NCI-H146 treated with DMSO at 0.1 percent for 48 hours (cell line): ENCODE data around the gene BLNK.

ENCODE experiments used
- DNase-seq: peaks from one replicate; lab custom pipeline; 2025; ENCODE audit not compliant: unreplicated experiment; lab: John Stamatoyannopoulos, UW

The BLNK gene

DNA sequence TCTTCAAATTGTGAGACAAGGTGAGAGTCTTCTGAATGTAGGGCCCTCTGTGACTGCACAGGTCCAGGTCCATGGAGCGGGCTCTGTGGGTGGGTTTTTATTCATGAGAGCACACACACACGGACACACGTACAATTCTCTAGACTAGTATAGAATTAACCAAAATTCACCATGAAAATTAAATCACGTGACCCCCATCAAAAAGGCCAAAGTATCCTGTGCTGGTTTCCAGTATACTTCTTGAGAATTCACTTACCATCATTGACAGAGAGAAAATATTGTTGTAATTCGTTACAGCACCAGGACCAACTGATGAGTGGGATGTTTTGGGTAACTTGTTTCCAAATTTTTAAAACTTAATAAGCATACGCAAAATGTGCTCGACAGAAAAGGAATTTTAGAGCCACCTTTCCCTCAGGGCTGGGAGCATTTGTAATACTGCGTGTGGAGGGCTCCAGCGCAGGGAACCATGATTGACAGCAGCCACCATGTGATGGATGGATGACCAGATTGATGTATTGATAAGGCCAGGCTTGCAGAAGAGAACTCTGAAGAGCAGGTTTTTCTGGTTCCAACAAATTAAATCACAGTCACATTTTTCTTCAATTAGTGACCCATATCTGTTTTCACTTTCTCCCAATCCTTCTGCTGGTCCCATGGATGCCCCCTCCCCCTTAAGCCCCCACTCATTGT, 18.0 kb upstream of the BLNK start:
- DNase-seq = no peak

DNA sequence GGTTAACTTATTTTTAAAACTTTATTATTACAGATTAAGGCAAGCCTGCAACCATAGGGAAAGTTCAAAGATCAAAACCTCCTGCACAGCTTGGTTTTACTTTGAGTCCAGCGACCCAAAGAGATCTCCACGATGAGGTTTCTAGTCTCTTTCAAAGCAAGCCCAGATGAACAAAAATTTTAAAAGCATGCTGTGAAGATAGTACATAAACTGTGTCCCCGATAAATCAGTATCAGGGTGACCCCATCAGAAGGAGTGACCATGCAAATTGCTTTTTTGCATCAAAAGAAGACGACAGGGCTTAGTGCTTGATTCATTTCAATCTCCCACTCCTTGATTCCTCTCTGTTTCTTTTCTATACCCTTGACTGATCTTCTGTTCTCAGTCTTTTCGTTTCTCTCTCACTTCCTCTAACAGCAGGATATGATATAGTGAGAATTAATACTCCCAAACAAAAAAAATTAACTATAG, 16.8 kb upstream of the BLNK start:
- DNase-seq = no peak

DNA sequence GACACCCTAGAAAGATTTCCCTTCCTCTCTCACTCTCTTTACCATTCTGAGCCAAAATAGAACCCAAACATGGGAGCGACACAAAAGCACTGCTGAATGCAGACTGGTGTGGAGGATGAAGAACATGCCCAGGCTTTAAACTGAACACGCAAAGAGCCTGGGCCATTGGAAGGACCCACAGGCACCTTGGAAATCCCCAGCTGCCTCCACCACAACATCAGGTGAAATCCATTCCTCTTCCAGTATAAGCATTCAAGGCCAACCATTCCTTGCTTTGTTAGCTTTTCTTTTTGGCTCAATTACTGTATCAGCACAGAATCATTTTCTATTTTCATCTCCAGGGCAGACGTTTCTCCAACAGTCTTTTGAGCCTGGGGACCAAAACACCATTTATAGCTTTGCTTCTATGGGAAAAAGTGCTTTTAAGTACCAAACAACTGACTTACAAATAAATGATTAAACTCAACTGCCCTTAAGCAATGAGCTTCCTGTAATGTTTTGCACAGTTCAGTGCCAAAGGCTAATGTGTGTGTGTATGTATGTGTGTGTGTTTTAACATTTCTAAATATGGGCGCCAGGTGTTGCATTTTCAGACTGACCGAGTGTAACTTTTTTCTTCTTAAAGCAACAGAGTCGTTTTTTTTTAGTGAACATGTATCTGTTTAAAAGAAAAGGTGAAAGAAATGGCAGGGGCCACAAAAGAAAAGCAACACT, 16.2 kb upstream of the BLNK start:
- DNase-seq = peak; percentile 3

DNA sequence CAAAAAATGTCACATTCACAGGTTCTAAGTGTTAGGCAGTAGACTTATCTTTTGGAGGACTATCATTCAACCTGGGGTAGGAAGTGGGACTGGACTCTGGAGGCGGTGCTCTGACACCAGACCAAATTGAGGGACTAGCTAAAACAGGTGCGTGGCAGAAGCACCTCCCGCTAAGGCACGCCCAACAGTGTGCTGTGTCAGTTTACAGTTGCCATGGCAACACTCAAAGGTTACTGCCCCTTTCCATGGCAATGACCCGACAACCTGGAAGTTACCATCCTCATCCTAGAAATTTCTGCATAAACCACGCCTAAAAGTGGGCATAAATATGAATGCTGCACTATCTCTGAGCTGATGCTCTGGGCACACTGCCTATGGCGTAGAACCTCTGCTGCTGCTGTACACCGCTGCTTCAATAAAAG, 14.0 kb upstream of the BLNK start:
- no peak for DNase-seq

DNA sequence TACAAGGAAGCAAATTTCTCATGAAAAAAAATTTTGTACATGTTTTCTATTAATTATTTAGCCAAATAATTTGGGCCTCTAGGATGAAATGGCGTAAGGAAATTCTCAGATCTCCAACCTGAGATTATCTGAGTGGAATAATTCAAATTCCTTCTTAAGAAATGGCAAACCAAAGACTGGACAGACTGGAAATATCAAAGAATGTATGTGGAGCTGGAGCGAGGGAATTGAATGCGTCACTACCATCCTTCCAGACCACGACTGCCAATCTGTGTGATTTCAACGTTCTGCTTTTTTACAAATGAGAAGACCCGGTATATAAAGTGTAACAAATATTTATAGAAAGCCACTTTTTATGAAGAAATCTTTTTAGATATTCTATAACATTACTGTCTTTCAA, 12.4 kb upstream of the BLNK start:
- no peak for DNase-seq

DNA sequence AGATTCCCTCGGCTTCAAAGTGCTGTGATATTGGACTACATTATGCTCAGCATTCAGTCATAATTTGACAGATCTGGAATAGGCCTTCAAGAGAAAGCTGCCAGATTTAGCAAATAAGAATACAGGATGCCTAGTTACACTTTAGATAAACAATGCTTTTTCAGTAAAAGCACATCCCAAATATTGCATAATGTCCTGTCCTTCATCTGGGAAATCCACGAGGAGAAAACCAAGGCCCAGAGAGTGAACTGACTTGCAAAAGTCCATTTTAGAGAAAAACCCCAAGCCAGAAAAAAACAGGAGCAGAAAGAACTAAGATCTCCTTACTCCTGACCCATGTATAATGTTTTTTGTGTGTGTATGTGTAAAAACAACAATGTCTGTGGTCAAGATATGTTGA, 12.0 kb upstream of the BLNK start:
- DNase-seq = no peak

DNA sequence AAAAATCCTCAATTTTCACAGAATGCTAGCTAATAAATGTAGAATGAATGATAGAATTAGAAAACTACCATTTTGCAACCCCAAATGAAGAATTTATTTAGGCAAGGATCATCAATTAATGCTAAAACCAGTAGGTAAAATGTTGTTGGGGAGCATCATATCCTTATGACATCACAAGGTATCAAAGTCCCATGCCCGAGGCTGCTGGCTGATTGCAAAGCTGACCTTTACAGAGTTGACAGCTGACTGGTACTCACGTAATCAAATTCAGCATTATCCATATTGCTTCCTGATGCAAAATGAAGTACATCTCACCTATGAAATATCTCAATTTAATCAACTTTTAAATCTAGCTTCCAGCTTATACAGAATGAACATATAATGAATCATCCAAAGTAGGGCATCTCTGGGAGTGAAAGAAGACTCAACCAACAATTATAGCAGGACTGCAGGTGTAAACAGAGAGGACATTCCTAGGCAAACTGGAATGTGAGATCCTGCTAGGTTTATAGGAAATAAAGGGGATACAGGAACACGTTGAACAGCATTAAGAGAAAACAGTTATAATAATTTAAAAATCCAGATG, 10.2 kb upstream of the BLNK start:
- no peak for DNase-seq

DNA sequence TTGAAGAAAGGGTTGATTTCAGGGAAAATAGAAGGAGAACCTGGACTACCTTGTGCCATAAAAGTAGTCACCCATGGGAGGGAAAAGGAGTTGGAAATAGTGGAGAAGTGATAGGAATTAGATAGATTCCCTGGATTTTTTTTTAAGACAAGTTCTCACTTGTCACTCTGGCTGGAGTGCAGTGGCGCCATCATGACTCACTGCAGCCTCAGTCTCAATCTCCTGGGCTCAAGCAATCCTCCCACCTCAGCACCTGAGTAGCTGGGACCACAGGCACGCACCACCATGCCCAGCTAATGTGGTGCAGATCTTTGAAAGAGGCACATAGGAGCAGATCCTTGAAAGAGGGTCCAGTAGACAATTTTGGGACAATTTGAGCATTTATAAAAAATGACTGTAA, 9.5 kb upstream of the BLNK start:
- no peak for DNase-seq

DNA sequence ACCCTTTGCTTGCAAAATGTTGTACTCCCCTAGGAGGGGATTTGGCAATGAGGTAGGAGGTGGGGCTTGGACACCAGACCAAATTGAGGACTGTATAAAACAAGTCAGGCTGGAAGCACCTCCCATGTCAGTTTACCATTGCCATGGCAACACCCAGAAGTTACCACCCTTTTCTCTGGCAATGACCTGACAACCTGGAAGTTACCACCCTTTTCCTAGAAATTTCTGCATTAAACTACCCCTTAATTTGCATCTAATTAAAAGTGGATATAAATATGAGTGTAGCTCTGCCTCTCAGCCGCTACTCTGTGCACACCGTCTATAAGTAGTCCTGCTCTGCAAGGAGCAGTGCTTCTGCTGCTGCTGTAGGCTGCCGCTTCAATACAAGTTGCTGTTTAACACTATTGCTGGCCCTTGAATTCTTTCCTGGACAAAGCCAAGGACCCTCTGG, 7.8 kb upstream of the BLNK start:
- no peak for DNase-seq

DNA sequence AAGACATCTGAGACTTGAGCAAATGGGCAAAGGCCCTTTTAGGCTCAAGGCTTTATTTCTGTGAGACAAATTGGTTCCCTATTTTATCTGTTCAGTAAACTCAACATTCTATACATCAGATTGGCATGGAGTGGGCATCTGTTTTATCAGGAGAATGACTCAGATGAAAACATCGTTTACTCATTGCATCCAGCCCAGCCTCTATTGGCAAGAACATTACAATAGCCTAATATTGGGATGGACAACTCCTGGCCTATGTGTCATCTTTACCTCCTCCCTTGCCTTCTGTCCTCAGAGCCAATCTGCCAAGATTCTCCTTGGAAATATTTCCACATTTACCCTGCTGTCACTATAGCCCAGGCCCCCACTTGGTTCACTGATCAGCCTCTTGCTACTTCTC, 5.5 kb upstream of the BLNK start:
- DNase-seq = no peak

DNA sequence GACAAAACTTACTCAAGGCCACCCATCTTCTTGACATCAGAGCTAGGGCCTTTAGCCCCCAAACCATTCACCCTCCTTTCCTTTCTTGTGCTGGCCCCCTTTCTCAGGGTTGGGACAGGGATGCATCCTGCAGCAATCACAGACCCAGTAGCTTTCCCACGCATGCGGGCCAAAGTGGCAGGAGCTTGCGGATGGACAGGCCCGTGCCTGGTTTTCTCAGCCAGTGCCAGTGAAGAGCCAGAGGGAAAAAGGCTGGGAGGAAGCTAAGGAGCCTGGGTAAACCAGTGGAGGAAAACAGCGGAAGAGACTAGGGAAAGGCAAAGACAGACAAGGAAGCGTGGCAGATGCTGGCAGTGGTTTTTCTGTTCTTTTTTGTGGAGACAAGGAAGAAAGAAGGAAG, 5.1 kb upstream of the BLNK start:
- no peak for DNase-seq

DNA sequence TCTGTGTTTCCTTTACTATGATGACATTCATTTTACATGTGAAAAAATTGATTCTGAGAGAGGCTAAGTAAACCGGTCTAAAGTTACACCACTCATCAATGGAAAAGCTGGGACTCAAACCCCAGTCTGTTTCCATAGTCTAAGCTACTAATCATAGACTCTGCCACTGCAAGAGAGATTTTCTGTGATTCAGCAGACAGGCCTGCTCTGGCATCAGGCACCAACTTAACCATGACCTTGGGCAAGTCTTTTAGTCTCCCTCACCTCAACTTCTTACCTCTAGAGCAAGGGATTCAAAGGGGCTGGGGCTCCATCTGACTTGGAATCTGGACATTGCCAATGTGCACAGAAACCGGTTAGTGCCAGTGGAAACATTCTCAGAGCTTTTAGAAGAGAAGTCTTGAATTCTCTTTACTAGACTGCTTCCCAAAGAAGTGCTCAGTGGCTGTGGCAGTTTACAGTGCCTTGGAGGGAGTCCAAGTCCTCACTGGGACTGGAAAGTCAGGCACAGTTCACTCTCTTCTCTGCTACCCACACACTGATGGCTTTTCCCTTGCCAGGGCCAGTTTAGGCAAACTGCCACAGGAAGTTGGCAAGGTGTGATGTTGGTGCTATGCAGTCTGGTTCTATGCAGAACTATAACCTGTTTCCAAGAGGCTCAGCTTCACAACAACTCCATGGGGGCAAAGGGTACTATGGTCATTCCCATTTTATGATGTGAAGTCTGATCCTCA, 4.5 kb upstream of the BLNK start:
- no peak for DNase-seq

DNA sequence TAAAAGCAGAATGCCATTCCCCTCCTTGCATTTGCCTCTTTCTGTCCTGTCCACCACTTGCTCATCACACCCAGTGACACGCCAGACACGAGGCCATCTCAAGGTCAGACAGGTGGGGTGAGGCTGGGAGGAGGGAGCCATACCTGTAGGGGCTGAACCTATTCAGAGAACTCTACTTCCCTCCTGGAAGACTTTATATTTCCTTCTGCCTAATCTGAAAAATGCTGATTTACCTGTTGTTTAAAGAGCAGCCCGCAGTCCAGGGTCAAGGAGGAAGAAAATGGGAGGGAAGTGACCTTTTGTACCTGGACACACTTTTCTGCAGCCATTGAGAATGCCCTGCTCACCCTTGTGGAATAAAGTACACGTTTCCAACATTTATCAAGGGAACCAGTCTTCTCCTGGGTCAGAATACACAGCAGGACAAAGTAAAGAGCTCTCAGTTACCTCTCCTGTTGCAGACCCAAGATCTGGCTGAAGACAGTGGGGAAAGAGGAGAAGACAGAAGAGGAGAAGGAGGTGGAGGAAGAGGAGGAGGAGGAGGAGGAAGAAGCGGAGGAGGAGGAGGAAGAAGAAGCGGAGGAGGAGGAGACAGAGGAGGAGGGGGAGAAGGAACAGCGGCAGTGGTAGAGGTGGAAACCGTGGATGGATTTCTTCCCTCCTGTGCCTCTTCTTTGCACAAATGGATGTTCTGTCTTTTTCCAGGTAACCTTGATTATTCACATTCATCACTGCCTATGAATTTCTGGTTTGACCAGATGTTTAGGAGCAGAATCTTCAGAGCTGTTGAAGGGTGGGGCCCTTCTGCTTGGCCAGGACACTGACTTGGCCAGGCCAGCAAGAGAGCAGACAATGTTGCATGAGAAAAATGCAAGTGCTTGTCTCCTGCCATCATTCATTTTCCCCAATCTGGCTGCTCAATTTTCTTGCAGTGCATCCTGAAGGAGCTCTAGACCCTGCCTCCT, 1.2 kb upstream of the BLNK start:
- DNase-seq = no peak

DNA sequence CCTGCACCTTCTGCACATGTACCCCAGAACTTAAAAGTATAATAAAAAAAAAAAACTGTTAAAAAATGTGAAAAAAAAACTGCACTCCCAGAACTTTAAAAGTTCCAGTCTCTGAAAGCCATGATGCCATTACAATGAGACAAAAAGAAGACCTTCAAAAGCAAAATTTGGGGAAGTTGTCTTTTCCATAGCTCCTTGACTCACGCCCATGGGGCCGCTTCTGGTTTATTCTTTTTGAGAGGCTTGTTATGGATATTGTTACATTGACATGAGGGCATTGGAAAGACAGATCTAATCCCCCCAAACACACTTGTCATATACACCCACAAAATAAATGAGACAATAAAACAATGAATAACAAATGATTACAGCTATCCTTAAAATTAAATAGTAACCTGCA, 798 bp downstream of the BLNK start:
- DNase-seq = no peak

DNA sequence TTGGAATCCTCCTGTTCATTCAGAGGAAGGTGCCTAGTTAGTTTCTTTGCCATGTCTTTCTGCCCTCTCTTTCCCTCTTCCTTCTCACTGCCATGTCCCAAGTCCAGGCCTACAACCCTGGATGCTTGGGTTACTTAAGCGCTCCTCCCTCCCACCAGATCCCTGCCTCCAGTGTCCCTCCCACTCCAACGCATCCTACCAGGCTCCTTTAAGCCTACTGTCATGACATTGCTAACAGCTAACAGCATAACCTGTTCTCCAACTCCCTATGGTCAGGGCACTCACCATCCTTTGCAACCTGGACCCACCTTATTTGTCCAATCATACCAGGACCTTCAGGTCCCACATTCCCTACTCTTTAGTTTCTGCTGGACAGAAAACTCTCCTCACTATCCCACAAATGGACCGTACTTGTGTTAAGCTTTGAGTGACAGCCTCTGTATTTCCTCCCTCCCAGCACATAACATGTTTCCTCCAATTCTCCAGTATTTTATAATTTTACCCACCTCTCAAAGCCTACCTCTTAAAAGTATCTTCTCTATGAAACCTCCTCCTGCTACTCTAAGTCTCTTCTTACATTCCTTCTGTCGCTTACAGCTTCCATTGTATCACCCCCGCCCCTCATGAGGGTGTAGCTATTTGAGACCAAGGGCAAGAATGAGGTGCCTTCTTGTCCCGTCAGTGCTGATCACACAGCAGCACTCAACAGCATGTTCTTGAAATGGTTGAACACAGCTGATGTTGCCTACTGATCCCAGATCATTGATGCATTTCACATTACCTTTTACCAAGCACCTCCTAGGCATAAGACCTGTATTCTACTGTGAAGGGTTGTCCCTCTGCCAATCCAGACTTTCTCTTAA, 1.7 kb downstream of the BLNK start:
- no peak for DNase-seq

DNA sequence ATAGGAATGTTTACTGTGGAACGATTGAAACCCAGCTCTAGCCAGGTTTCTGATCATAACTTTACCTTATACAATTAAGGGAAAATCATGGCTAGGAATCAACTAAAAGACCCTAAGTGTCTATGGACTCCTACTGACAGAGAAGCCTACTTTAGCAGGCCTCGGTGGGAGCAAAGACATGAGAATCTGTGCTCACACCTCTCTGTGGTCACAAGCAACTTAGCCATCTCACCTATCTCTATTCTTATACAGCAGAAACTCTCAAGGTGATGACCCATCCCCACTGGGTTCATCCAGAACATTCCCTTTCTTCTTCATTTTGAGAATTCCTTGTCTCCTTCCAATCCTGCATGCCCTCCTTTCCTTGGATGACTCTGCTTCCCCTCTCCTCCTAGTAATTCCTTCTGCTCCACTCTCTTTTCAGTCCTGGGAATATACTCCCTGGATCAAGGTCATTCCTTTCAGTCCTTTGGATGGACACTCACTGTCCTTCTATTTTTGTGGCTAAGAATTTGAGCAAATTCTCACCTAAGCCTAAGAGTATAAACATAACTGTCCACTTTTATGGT, 2.9 kb downstream of the BLNK start:
- no peak for DNase-seq

DNA sequence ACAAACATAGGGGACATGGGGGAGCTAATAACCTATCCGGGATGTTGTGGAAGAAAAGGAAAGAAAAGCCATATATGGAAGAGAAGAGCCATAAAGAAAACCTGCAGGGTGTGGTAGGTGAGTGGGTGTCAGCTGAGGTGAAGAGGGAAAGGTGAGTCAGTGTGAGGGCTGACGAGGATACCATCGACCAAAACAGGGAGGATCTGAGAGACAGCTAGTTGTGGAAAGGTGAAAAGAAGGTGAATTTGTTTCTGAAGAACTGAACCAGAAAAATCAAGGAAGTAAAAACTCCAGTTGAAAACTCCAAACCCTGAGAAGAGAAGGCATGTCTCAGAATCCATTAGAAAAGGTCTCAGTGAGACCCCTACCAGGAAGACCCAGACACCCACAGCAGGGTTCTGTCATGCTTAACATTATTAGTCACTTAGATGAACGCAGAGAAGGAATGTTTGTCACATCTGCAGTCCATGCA, 4.1 kb downstream of the BLNK start:
- DNase-seq = no peak

DNA sequence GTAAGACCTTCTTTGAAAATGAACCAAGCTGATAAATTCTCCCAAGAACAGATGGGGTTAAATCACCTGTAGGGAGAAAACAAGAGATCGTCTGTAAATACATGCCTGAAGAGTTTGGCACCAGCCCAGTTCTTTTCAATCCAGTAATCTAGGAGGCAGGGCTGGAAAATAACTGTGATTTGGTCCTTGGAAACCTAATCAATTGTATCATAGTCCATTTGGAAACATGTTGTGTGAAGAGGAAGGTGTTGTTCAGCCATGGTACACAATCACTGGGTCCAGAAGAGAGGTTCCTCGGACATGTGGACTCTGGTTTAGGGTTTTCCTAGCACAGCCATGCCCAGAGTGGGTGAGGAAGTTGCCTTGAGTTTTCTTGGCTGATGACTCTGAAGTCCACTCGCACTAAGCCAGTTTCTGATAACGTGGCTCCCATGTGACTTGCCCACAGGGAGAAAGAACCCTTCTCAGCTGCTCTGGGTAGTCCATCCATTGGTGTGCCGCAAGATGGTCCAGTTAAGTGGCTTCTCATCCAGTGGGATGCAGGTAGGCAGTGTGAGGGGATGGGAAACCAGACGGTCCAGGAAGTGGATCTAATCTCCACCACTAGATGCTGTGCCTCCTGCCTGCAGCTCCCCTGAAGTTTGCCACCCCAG, 5.1 kb downstream of the BLNK start:
- no peak for DNase-seq

DNA sequence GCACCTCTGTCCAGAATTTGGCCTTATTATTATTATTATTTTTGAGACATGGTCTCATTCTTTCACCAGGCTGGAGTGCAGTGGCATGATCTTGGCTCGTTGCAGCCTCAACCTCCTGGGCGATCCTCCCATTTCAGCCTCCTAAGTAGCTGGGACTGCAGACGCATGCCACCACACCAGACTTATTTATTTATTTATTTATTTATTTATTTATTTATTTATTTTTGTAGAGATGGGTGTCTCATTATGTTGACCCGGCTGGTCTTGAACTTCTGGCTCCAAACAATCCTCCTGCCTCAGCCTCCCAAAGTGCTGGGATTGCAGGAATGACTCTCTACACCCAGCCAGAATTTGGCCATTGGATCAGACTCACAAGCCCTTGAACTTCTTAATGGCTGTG, 6.4 kb downstream of the BLNK start:
- DNase-seq = no peak
